Gastrocnemius medialis (tissue), 4 donors: ENCODE measurements around the gene ZFP62.

Experiments used
- CTCF ChIP-seq, 5 experiments: fragments of 450-650 bp in 3 of 5; fragments of 200-600 bp in 2 of 5; sonication (generic) in 2 of 5; IDR thresholded peaks in 4 of 5; conservative IDR thresholded peaks in 1 of 5; 1 replicate in 4 of 5; 2 replicates in 1 of 5; pipeline ENCODE4 v1.5.1; 2016 to 2019; ENCODE audit warnings: antibody characterized with exemption in 5 of 5, mild to moderate bottlenecking in 3 of 5, moderate library complexity in 3 of 5
- POLR2A ChIP-seq, 2 donors: fragments of 450-650 bp; IDR thresholded peaks; one replicate each; pipeline ENCODE4 v1.6.1; 2017; ENCODE audit warnings: antibody characterized with exemption in 2 of 2, mild to moderate bottlenecking in 2 of 2, moderate library complexity in 2 of 2

DNA sequence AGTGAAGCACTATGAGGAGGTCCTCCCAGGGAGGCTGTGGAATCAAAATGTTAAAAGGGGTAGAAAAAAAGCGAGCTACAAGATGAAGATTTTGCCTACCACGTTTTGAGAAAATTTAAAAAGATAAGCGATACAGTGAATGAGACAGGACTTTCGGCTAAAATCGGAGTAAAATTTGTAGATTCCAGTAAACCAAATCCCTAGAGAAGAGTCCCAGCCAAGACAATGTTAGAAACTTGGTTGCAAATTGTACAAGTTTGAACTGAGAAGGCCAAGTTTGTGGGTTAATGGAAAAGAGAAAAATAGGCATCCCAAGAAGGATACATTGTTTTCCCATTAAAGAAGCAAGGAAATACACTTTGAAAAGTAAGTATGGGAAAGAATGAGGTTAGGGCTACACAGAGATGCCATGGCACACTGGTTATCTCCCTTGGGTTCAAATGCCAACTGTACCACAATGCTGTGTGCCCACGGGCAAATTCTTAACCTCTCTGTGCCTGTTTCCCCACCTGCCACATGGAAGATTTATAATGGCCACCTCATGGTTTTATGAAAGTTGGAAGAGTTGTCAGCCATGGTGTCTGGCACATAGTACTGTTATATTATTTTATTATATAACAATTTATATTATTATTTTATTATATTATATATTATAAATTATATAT lies 42.3 kb downstream of the ZFP62 start:
- TF ChIP-seq CTCF (IDR thresholded peaks at IDR 0.05 in 4 of 5, conservative IDR thresholded peaks at IDR 0.05 in 1 of 5) (no peak), POLR2A (IDR thresholded peaks at IDR 0.05) (no peak)
